ENCODE data around the gene SCMH1. TPM values are rescaled to one million over a fixed set of nuclear protein-coding genes. Genes with fewer than 3 reads are reported as not detected.
"Not testable (repeated sequence)": the region's sequence is repeated elsewhere in the genome, so short reads cannot be mapped to it uniquely, and the experiment has no call there.

Gene SCMH1
- total and polyA plus RNA-seq, 11 donors = 36.0 to 56.2 (median 43.0) TPM

DNA sequence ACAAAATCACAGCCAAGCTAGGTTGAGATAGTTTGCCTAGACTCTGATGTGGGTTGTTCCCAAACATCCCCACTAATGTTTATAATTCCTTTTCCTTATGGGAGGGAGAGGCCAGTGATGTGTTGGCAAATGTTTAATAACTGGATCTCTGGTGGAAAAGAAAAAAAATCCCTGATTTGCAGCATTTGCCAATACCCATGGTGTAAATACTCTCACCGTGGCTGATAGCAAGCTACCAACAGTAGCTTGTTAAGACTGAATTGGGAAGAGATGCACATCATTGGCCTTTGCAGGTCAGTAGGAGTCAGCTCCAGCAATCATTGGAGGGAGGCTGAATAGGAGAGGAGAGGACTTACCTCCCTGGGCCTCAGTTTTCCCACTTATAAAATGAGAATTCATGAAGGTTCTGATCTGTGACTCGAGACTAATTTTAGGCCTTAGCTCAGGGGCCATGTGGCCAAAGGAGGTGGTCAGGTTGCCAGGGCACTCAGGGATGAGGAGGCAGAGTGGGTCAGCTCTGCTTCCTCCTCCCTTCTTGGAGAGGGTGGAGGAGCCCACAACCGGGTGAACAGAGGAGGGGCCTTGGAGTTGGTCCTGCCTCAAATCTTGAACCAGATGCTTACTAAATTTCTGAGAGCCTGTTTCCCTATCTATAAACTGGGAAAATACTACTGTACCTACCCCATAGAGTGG, 20.0 kb upstream of the SCMH1 start:
- peaks cover 0 to 6% (median 0%) of the 10 kb centered on the region in 12 donors for H3K4me1 ChIP-seq
- no peak overlapping the region for H3K4me3 ChIP-seq
- no peaks in the 10 kb centered on the region for H3K9me3 ChIP-seq
- no peak for DNase-seq
- TF ChIP-seq, protein P1, sequence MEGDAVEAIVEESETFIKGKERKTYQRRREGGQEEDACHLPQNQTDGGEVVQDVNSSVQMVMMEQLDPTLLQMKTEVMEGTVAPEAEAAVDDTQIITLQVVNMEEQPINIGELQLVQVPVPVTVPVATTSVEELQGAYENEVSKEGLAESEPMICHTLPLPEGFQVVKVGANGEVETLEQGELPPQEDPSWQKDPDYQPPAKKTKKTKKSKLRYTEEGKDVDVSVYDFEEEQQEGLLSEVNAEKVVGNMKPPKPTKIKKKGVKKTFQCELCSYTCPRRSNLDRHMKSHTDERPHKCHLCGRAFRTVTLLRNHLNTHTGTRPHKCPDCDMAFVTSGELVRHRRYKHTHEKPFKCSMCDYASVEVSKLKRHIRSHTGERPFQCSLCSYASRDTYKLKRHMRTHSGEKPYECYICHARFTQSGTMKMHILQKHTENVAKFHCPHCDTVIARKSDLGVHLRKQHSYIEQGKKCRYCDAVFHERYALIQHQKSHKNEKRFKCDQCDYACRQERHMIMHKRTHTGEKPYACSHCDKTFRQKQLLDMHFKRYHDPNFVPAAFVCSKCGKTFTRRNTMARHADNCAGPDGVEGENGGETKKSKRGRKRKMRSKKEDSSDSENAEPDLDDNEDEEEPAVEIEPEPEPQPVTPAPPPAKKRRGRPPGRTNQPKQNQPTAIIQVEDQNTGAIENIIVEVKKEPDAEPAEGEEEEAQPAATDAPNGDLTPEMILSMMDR (IDR thresholded peaks at IDR 0.05) = no peak
- no peak for TF ChIP-seq POLR2A (IDR thresholded peaks at IDR 0.05)
- no peak for ATAC-seq
- no peak overlapping the region for H3K27ac ChIP-seq
- no peaks in the 10 kb centered on the region for H3K36me3 ChIP-seq
- intact Hi-C loops (cut with DNase I) = no loop called here
- WGBS, 4 donors = 81 to 96% (median 91%) methylated on average over 3 of the region's 3 CpGs
- no peaks in the 10 kb centered on the region for H3K27me3 ChIP-seq

DNA sequence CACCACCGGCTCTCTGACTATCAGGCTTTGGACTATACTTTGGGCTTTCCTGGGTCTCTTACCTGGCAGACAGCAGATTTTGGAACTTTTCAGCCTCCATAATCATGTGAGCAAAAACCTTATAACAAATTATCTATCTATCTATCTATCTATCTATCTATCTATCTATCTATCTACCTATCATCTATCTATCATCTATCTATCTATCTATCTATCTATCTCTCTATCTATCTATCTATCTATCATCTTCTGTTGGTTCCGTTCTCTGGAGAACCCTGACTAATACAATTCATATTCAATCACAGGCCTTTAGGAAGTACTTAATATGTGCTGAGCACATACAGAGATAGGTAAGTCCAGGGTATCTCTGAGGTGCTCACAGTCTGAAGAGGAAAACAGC, 18.7 kb upstream of the SCMH1 start:
- H3K9me3 ChIP-seq = no peaks in the 10 kb centered on the region
- peaks cover 0 to 6% (median 0%) of the 10 kb centered on the region in 12 donors for H3K4me1 ChIP-seq
- H3K36me3 ChIP-seq = no peaks in the 10 kb centered on the region
- intact Hi-C loops (cut with DNase I) = no loop called here
- ATAC-seq (no peak), DNase-seq (no peak)
- H3K27ac ChIP-seq = no peak overlapping the region
- 93 to 99% (median 95%) methylated on average over 2 of the region's 2 CpGs for WGBS, 4 donors
- H3K4me3 ChIP-seq = no peak overlapping the region
- TF ChIP-seq, protein P1 (IDR thresholded peaks at IDR 0.05) = no peak
- no peaks in the 10 kb centered on the region for H3K27me3 ChIP-seq

DNA sequence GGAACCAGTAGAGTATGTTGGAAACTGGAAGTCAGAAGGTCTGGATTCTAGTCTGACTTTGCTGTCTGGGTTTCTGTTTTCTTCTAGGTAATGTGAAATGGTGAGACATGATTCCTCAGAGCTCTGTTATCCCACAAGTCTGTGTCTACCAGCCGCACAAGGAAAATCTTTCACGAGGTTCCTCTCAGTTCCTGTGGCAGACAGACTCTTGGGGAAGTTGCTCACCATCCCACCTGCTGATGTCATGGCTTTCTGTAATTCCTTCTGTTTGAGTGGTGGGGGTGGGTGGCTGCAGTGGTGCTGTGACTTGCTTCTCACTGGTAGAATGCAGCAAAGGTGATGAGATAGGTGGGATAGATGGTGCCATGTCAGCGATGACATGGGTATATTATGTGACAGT, 17.1 kb upstream of the SCMH1 start:
- DNase-seq = no peak
- WGBS, 4 donors = 83 to 91% (median 90%) methylated on average over 3 of the region's 3 CpGs
- no peaks in the 10 kb centered on the region for H3K9me3 ChIP-seq
- H3K27me3 ChIP-seq = no peaks in the 10 kb centered on the region
- TF ChIP-seq POLR2A (IDR thresholded peaks at IDR 0.05) = no peak
- TF ChIP-seq, protein P1 (IDR thresholded peaks at IDR 0.05) = no peak
- H3K27ac ChIP-seq = no peak overlapping the region
- H3K36me3 ChIP-seq = no peaks in the 10 kb centered on the region
- intact Hi-C loops (cut with DNase I) = loop anchor here in 1 of 10 donors (2.0 kb wide), 1 partner anchor 164 kb away; no protein-coding TSS in a partner anchor
- H3K4me1 ChIP-seq = peaks cover 0 to 6% (median 0%) of the 10 kb centered on the region in 12 donors
- no peak overlapping the region for H3K4me3 ChIP-seq
- ATAC-seq = no peak

DNA sequence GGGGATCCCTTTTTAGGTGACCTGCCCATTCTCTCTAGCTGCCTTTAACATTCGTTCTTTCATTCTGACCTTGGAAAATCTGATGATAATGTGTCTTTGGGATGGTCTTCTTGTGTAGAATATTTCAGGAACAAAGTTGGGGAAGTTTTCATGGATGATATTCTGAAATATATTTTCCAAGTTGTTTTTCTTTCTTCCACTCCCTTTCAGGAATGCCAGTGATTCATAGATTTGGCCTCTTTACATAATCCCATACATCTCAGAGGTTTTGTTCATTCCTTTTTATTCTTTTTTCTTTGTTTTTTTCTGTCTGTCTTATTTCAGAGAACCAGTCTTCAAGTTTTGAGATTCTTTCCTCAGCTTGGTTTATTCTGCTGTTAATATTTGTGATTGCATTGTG, 13.9 kb upstream of the SCMH1 start:
- peaks cover 0 to 4% (median 0%) of the 10 kb centered on the region in 9 donors for H3K27me3 ChIP-seq
- H3K9me3 ChIP-seq = peaks cover 0 to 9% (median 0%) of the 10 kb centered on the region in 12 donors
- 62 to 92% (median 84%) methylated on average over 1 of the region's 1 CpG for WGBS, 4 donors
- no peak overlapping the region for H3K4me3 ChIP-seq
- no peak for ATAC-seq
- no peaks in the 10 kb centered on the region for H3K36me3 ChIP-seq
- no peaks in the 10 kb centered on the region for H3K4me1 ChIP-seq
- TF ChIP-seq, protein P1 (IDR thresholded peaks at IDR 0.05) = no peak
- TF ChIP-seq POLR2A (IDR thresholded peaks at IDR 0.05) = no peak
- DNase-seq = no peak
- intact Hi-C loops (cut with DNase I) = no loop called here
- no peak overlapping the region for H3K27ac ChIP-seq

DNA sequence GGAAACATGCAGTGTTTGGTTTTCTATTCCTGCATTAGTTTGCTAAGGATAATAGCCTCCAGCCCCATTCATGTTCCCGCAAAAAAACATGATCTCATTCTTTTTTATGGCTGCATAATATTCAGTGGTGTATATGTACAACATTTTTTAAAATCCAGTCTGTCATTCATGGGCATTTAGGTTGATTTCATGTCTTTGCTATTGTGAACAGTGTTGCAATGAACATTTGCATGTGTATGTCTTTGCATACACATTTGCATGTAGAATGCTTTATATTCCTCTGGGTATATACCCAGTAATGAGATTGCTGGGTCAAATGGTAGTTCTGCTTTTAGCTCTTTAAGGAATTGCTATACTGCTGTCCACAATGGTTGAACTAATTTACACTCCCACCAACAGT, 9.0 kb upstream of the SCMH1 start:
- intact Hi-C loops (cut with DNase I); H3K27ac ChIP-seq; H3K4me3 ChIP-seq; H3K9me3 ChIP-seq; H3K36me3 ChIP-seq; H3K4me1 ChIP-seq; H3K27me3 ChIP-seq; DNase-seq; ATAC-seq: not testable (repeated sequence)
- 92 to 98% (median 96%) methylated on average over 1 of the region's 1 CpG for WGBS, 4 donors
